NT2/D1 (cell line): ENCODE measurements around the gene AKAP6.

Experiments
- DNase-seq: peaks from one replicate; pipeline ENCODE4 v3.0.0-alpha.2; 2011; ENCODE audit warnings: low read depth, low spot score
- H3K27me3 ChIP-seq: 2 replicates; pipeline ENCODE4 v1.6.0; 2011; ENCODE audit warnings: mild to moderate bottlenecking; ENCODE audit not compliant: insufficient read length, insufficient read depth
- H3K36me3 ChIP-seq: 2 replicates; pipeline ENCODE4 v1.6.1; 2011; ENCODE audit warnings: mild to moderate bottlenecking, low read length, mixed read lengths; ENCODE audit not compliant: insufficient read depth, insufficient read length
- H3K4me1 ChIP-seq: 2 replicates; pipeline ENCODE4 v1.5.1; 2011; ENCODE audit not compliant: insufficient read depth, insufficient read length
- H3K4me3 ChIP-seq: 2 replicates; pipeline ENCODE4 v1.5.1; 2011; ENCODE audit warnings: low read depth; ENCODE audit not compliant: insufficient read length
- H3K9ac ChIP-seq: 2 replicates; pipeline ENCODE4 v1.6.0; 2011; ENCODE audit warnings: low read depth; ENCODE audit not compliant: insufficient read length
- H3K9me3 ChIP-seq: 2 replicates; pipeline ENCODE4 v1.5.1; 2011; ENCODE audit warnings: mild to moderate bottlenecking, low read length; ENCODE audit not compliant: insufficient read depth
- SUZ12 ChIP-seq: IDR thresholded peaks from 2 replicates; pipeline ENCODE4 v1.6.1; 2011; ENCODE audit not compliant: insufficient read length, insufficient read depth; ENCODE audit errors: extremely low read depth
- YY1 ChIP-seq: IDR thresholded peaks from 2 replicates; pipeline ENCODE4 v1.6.1; 2011; ENCODE audit not compliant: insufficient read length, insufficient read depth
- ZNF274 ChIP-seq: IDR thresholded peaks from 2 replicates; pipeline ENCODE4 v1.6.1; 2011; ENCODE audit warnings: mild to moderate bottlenecking, low read depth, low read length

AKAP6 gene

DNA sequence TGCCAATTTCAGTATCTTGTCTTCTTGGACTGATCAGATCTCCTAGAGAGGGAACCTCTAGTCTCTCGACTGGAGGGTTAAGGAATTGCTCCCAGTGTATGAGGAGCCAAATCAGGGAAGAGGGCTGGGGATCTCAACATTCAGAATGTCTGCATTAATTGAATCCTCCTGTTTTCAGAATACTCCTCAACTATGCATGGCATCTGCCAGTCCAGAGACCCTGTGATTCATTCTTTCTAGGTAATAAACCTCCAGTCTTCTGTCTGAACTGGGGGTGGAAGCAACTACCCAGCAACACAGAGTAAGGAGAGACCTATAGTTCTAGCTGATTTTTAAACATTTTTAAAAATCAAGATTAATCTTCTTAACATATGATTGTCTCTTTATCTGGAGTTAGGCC is 92.7 kb downstream of the AKAP6 start:
- no peak overlapping the region for H3K4me3 ChIP-seq
- H3K4me1 ChIP-seq, result no peaks in the 10 kb centered on the region
- no peak for TF ChIP-seq SUZ12
- TF ChIP-seq ZNF274, result no peak
- no peak for TF ChIP-seq YY1
- H3K27me3 ChIP-seq, result no peaks in the 10 kb centered on the region
- no peak overlapping the region for H3K9ac ChIP-seq
- DNase-seq, result no peak
- peaks cover 17% of the 10 kb centered on the region; the same call in 1 of the 2 replicates for H3K9me3 ChIP-seq
- no peaks in the 10 kb centered on the region for H3K36me3 ChIP-seq

GRCh38 chr14:32422440-32422839 is 93.3 kb downstream of the AKAP6 start:
- no peak for DNase-seq
- H3K4me1 ChIP-seq, result no peaks in the 10 kb centered on the region
- H3K9me3 ChIP-seq, result peaks cover 17% of the 10 kb centered on the region; the same call in 1 of the 2 replicates
- no peak overlapping the region for H3K9ac ChIP-seq
- H3K36me3 ChIP-seq, result no peaks in the 10 kb centered on the region
- H3K27me3 ChIP-seq, result no peaks in the 10 kb centered on the region
- no peak overlapping the region for H3K4me3 ChIP-seq
- no peak for TF ChIP-seq YY1
- no peak for TF ChIP-seq SUZ12
- TF ChIP-seq ZNF274, result no peak

GRCh38 chr14:32426028-32426427 is 96.9 kb downstream of the AKAP6 start:
- Histone ChIP-seq H3K4me1 (no peaks in the 10 kb centered on the region), H3K27me3 (no peaks in the 10 kb centered on the region), H3K9ac (no peak overlapping the region), H3K36me3 (no peaks in the 10 kb centered on the region), H3K9me3 (peaks cover 17% of the 10 kb centered on the region; the same call in 1 of the 2 replicates), H3K4me3 (no peak overlapping the region)
- DNase-seq, result no peak
- TF ChIP-seq YY1 (no peak), ZNF274 (no peak), SUZ12 (no peak)

DNA sequence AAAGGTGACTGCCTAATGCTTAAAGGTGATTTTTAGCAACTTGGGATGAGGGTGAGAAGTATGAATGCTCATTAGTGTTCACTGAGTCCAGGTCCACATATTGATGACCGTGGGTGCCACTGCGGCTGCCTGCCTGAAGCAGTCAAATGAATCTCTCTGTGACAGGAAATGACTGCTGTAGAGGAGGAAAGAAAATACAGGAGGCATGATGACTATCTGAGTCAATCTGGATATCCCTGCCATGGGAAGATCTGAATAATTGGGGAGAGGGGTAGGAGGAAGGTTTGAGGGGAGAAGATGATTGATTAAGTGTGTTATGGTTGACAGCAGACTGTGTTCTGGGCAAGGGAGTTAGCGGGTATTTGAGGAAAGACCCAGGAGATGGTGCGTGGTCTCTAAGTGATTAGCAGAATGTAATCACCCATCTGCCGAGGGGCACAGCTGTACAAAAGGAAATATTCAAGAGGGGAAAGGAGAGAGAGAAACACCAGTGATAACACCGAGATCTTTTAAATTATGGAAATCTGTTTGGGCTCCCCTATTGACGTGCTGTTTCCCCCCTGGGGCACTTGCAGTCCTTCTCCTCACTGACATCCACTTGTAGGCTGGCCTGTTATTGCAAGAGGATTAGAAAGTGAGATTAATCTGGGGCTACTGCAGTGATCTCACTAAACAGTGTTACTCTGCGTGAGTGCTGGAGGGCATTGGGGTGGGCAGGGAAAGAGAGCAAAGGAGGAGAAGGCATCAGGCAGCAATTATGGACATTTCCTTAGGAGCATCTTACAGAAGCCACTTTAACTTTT is 97.7 kb downstream of the AKAP6 start:
- H3K27me3 ChIP-seq, result no peaks in the 10 kb centered on the region
- TF ChIP-seq YY1 (no peak), ZNF274 (no peak), SUZ12 (no peak)
- no peak for DNase-seq
- no peak overlapping the region for H3K9ac ChIP-seq
- H3K4me3 ChIP-seq, result no peak overlapping the region
- no peaks in the 10 kb centered on the region for H3K36me3 ChIP-seq
- H3K9me3 ChIP-seq, result peaks cover 15% of the 10 kb centered on the region; the same call in 1 of the 2 replicates
- no peaks in the 10 kb centered on the region for H3K4me1 ChIP-seq

GRCh38 chr14:32427726-32428528 is 98.8 kb downstream of the AKAP6 start:
- Histone ChIP-seq H3K4me3 (no peak overlapping the region), H3K4me1 (no peaks in the 10 kb centered on the region), H3K36me3 (no peaks in the 10 kb centered on the region), H3K27me3 (no peaks in the 10 kb centered on the region), H3K9ac (no peak overlapping the region), H3K9me3 (0 out of 2 replicates have a peak, but pooled peaks cover 3% of the 10 kb centered on the region)
- DNase-seq, result no peak
- no peak for TF ChIP-seq SUZ12

DNA sequence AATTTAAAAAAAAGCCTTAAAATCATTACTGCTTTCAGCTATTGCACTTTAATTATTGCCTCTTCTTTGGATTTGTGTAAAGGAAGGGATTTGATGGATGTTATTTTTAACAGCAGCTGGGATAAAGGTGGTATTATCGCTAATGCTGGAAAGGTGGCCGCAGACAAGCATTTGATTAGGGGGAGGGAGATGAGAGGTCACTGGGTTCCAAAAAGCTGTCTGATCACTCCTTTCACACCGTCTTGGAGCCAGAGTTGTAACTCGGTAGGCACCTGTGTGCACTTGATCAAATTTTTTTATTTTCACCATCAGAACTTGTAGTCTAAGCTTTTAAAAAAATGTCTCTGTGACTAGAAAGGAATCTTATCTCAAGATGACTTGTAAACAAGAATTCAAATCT is 99.8 kb downstream of the AKAP6 start:
- H3K27me3 ChIP-seq, result no peaks in the 10 kb centered on the region
- H3K9me3 ChIP-seq, result no peaks in the 10 kb centered on the region
- H3K36me3 ChIP-seq, result no peaks in the 10 kb centered on the region
- H3K4me1 ChIP-seq, result no peaks in the 10 kb centered on the region
- no peak overlapping the region for H3K4me3 ChIP-seq
- no peak for TF ChIP-seq ZNF274
- no peak for TF ChIP-seq YY1
- TF ChIP-seq SUZ12, result no peak
- no peak overlapping the region for H3K9ac ChIP-seq
- no peak for DNase-seq

DNA sequence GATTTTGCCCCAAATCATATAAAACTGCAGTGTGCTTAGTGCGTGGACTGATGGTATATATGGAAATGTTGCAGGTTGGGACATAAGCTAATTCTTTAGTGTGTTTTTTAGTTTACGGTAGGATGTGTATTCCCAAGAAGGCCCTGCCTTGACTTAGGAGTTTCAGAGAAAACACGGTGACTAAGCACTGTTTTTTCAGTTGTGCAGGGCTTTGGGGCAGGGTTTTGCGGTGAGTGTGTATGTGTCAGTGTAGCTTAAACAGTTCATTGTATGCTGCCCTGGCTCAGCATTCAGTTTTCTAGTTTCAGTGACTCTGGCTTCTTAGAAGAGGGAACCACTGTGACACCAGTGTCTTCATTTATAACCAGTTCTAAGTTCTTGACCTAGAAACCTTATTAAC is 101.2 kb downstream of the AKAP6 start:
- Histone ChIP-seq H3K36me3 (no peaks in the 10 kb centered on the region), H3K4me1 (no peaks in the 10 kb centered on the region), H3K9me3 (no peaks in the 10 kb centered on the region), H3K4me3 (no peak overlapping the region), H3K27me3 (no peaks in the 10 kb centered on the region), H3K9ac (no peak overlapping the region)
- DNase-seq, result no peak
- no peak for TF ChIP-seq YY1
